Measurements from ENCODE around the gene MBD3L1.

GRCh38 chr19:8806661-8807060, 25.5 kb upstream of the MBD3L1 start:
- no peak for TF ChIP-seq CTCF (IDR thresholded peaks at IDR 0.05)
- no peak for TF ChIP-seq ZFX (IDR thresholded peaks at IDR 0.05; ENCODE audit: borderline replicate concordance)
